Immature natural killer cell (primary cell): ENCODE data around the gene CCR4. TPM values are rescaled to one million over a fixed set of nuclear protein-coding genes. Genes with fewer than 3 reads are reported as not detected.
"Not testable (repeated sequence)": the region's sequence is repeated elsewhere in the genome, so short reads cannot be mapped to it uniquely, and the experiment has no call there.

Experiments used
- DNase-seq, 3 donors: peaks; one replicate each; pipeline ENCODE4 v3.0.0; 2022; ENCODE audit warnings: mixed read lengths in 1 of 3
- H3K27ac Mint-ChIP-seq, 6 donors: one replicate each; pipeline ENCODE4 v1.8.0; 2020; ENCODE audit warnings: mixed read lengths in 6 of 6, mild to moderate bottlenecking in 5 of 6, inconsistent platforms in 4 of 6, moderate library complexity in 3 of 6
- H3K27me3 Mint-ChIP-seq, 3 donors: one replicate each; pipeline ENCODE4 v1.8.0; 2020 to 2021; ENCODE audit warnings: low read depth in 3 of 3, mild to moderate bottlenecking in 3 of 3, mixed read lengths in 3 of 3, moderate library complexity in 3 of 3, inconsistent platforms in 1 of 3
- H3K36me3 Mint-ChIP-seq, 3 donors: one replicate each; pipeline ENCODE4 v1.8.0; 2020; ENCODE audit warnings: mixed read lengths in 3 of 3, inconsistent platforms in 2 of 3, mild to moderate bottlenecking in 2 of 3
- H3K4me1 Mint-ChIP-seq, 2 donors: one replicate each; pipeline ENCODE4 v1.8.0; 2020; ENCODE audit warnings: inconsistent platforms in 2 of 2, mild to moderate bottlenecking in 2 of 2, mixed read lengths in 2 of 2, moderate library complexity in 1 of 2
- H3K4me3 Mint-ChIP-seq, 5 donors: one replicate each; pipeline ENCODE4 v1.8.0; 2020; ENCODE audit warnings: mild to moderate bottlenecking in 5 of 5, mixed read lengths in 5 of 5, inconsistent platforms in 3 of 5, moderate library complexity in 3 of 5
- H3K9me3 Mint-ChIP-seq, 6 donors: one replicate each; pipeline ENCODE4 v1.8.0; 2020; ENCODE audit warnings: mild to moderate bottlenecking in 6 of 6, mixed read lengths in 6 of 6, inconsistent platforms in 4 of 6, moderate library complexity in 3 of 6
- polyA plus RNA-seq, 3 donors: library from polyadenylated mRNA; unstranded; fragments of 300-500 nt; fragmentation: Illumina TruSeq; gene quantifications; one replicate each; pipeline ENCODE4 v1.2.3, GENCODE V29; 2021

The CCR4 gene
- polyA plus RNA-seq, result under 1 TPM in 1 of 3 donors, not detected in 2; 0.08 TPM

GRCh38 chr3:32951410-32951811 is at the start of gene CCR4:
Gene CCR4, plus strand, starts transcription at chr3:32951644. Its CDS starts 1,779 bp downstream, at chr3:32953423.
- H3K9me3 Mint-ChIP-seq, result no peaks in the 10 kb centered on the region
- DNase-seq, result no peak
- no peak within 1 kb of the TSS for H3K4me3 Mint-ChIP-seq
- peaks cover 1 to 3% (median 2%) of the 10 kb centered on the region in 3 donors for H3K27me3 Mint-ChIP-seq
- no peaks in the 10 kb centered on the region for H3K36me3 Mint-ChIP-seq
- H3K27ac Mint-ChIP-seq, result peak within 1 kb of the TSS in 1 of 6 donors; percentile 37
- H3K4me1 Mint-ChIP-seq, result no peaks in the 10 kb centered on the region

- H3K4me3 Mint-ChIP-seq, result peak overlapping the region in 3 of 5 donors; percentile 23 to 62 (median 49)
- not testable (repeated sequence) for H3K27ac Mint-ChIP-seq, H3K36me3 Mint-ChIP-seq, H3K9me3 Mint-ChIP-seq, DNase-seq
- peaks cover 1 to 13% (median 6%) of the 10 kb centered on the region in 3 donors for H3K27me3 Mint-ChIP-seq
- H3K4me1 Mint-ChIP-seq, result peaks cover 8 to 11% of the 10 kb centered on the region in 2 donors
These were observed 48.5 kb upstream of the CCR4 start for GRCh38 chr3:32902887-32903371.

- H3K9me3 Mint-ChIP-seq, result no peaks in the 10 kb centered on the region
- H3K4me3 Mint-ChIP-seq, result peak overlapping the region in 3 of 5 donors; percentile 20 to 28 (median 22)
- peaks cover 8 to 11% of the 10 kb centered on the region in 2 donors for H3K4me1 Mint-ChIP-seq
- H3K36me3 Mint-ChIP-seq, result no peaks in the 10 kb centered on the region
- no peak for DNase-seq
- no peak overlapping the region for H3K27ac Mint-ChIP-seq
- peaks cover 1 to 12% (median 4%) of the 10 kb centered on the region in 3 donors for H3K27me3 Mint-ChIP-seq
These were observed 47.5 kb upstream of the CCR4 start for GRCh38 chr3:32903953-32904352.

GRCh38 chr3:32909999-32910398 is 41.4 kb upstream of the CCR4 start:
- Mint-ChIP-seq H3K27me3 (peaks cover 0 to 1% (median 0%) of the 10 kb centered on the region in 3 donors), H3K9me3 (no peaks in the 10 kb centered on the region), H3K27ac (no peak overlapping the region), H3K4me3 (no peak overlapping the region), H3K36me3 (no peaks in the 10 kb centered on the region), H3K4me1 (no peaks in the 10 kb centered on the region)
- no peak for DNase-seq

- Mint-ChIP-seq H3K36me3 (no peaks in the 10 kb centered on the region), H3K27ac (no peak overlapping the region), H3K9me3 (no peaks in the 10 kb centered on the region), H3K4me3 (no peak overlapping the region), H3K4me1 (no peaks in the 10 kb centered on the region), H3K27me3 (peaks cover 0 to 1% (median 0%) of the 10 kb centered on the region in 3 donors)
- no peak for DNase-seq
These were observed 40.5 kb upstream of the CCR4 start for GRCh38 chr3:32910954-32911353.

GRCh38 chr3:32912046-32912445 is 39.4 kb upstream of the CCR4 start:
- no peak for DNase-seq

GRCh38 chr3:32913790-32914446 is 37.5 kb upstream of the CCR4 start:
- Mint-ChIP-seq H3K4me3 (no peak overlapping the region), H3K4me1 (no peaks in the 10 kb centered on the region), H3K27ac (no peak overlapping the region), H3K27me3 (peaks cover 0 to 2% (median 1%) of the 10 kb centered on the region in 3 donors), H3K36me3 (peaks cover 0 to 6% (median 0%) of the 10 kb centered on the region in 3 donors), H3K9me3 (peaks cover 0 to 4% (median 0%) of the 10 kb centered on the region in 6 donors)
- no peak for DNase-seq

More at GRCh38 chr3:32912046-32912445, 39.4 kb upstream of the CCR4 start:
- Mint-ChIP-seq H3K9me3 (no peaks in the 10 kb centered on the region), H3K27ac (no peak overlapping the region), H3K27me3 (peaks cover 0 to 1% (median 0%) of the 10 kb centered on the region in 3 donors), H3K36me3 (peaks cover 0 to 5% (median 0%) of the 10 kb centered on the region in 3 donors), H3K4me1 (no peaks in the 10 kb centered on the region), H3K4me3 (no peak overlapping the region)

- Mint-ChIP-seq H3K4me1 (no peaks in the 10 kb centered on the region), H3K27ac (no peak overlapping the region), H3K9me3 (peaks cover 0 to 4% (median 0%) of the 10 kb centered on the region in 6 donors), H3K27me3 (peaks cover 0 to 3% (median 2%) of the 10 kb centered on the region in 3 donors), H3K4me3 (no peak overlapping the region), H3K36me3 (peaks cover 0 to 6% (median 0%) of the 10 kb centered on the region in 3 donors)
- no peak for DNase-seq
These were observed 31.5 kb upstream of the CCR4 start for GRCh38 chr3:32919920-32920319.

GRCh38 chr3:32922078-32922477 is 29.4 kb upstream of the CCR4 start:
- Mint-ChIP-seq H3K4me3 (no peak overlapping the region), H3K27me3 (peaks cover 1 to 2% (median 2%) of the 10 kb centered on the region in 3 donors), H3K4me1 (no peaks in the 10 kb centered on the region)

GRCh38 chr3:32930161-32930560 is 21.3 kb upstream of the CCR4 start:
- DNase-seq, result no peak
- H3K27ac Mint-ChIP-seq, result no peak overlapping the region
- peaks cover 5 to 15% (median 6%) of the 10 kb centered on the region in 3 donors for H3K27me3 Mint-ChIP-seq
- H3K36me3 Mint-ChIP-seq, result no peaks in the 10 kb centered on the region
- no peak overlapping the region for H3K4me3 Mint-ChIP-seq
- no peaks in the 10 kb centered on the region for H3K4me1 Mint-ChIP-seq
- no peaks in the 10 kb centered on the region for H3K9me3 Mint-ChIP-seq

More at GRCh38 chr3:32922078-32922477, 29.4 kb upstream of the CCR4 start:
- DNase-seq, result no peak
- H3K36me3 Mint-ChIP-seq, result no peaks in the 10 kb centered on the region
- no peak overlapping the region for H3K27ac Mint-ChIP-seq
- peaks cover 0 to 4% (median 0%) of the 10 kb centered on the region in 6 donors for H3K9me3 Mint-ChIP-seq

- not testable (repeated sequence) for DNase-seq, H3K4me1 Mint-ChIP-seq, H3K4me3 Mint-ChIP-seq, H3K27ac Mint-ChIP-seq, H3K9me3 Mint-ChIP-seq, H3K36me3 Mint-ChIP-seq
- peaks cover 4 to 15% (median 5%) of the 10 kb centered on the region in 3 donors for H3K27me3 Mint-ChIP-seq
These were observed 20.2 kb upstream of the CCR4 start for GRCh38 chr3:32931273-32931672.

- Mint-ChIP-seq H3K27me3 (peaks cover 3 to 11% (median 7%) of the 10 kb centered on the region in 3 donors), H3K4me3 (no peak overlapping the region), H3K27ac (no peak overlapping the region), H3K4me1 (no peaks in the 10 kb centered on the region), H3K36me3 (no peaks in the 10 kb centered on the region), H3K9me3 (no peaks in the 10 kb centered on the region)
- no peak for DNase-seq
These were observed 17.2 kb upstream of the CCR4 start for GRCh38 chr3:32934150-32934742.

GRCh38 chr3:32937331-32937730 is 14.1 kb upstream of the CCR4 start:
- Mint-ChIP-seq H3K36me3 (no peaks in the 10 kb centered on the region), H3K27me3 (peaks cover 3 to 4% (median 3%) of the 10 kb centered on the region in 3 donors), H3K4me1 (no peaks in the 10 kb centered on the region), H3K9me3 (no peaks in the 10 kb centered on the region), H3K4me3 (no peak overlapping the region), H3K27ac (no peak overlapping the region)
- DNase-seq, result no peak

- not testable (repeated sequence) for H3K4me1 Mint-ChIP-seq, H3K4me3 Mint-ChIP-seq, H3K9me3 Mint-ChIP-seq, H3K36me3 Mint-ChIP-seq, H3K27me3 Mint-ChIP-seq, H3K27ac Mint-ChIP-seq, DNase-seq
These were observed 11.7 kb upstream of the CCR4 start for GRCh38 chr3:32939531-32940284.
